Measurements from ENCODE around the gene PRKAG2.
"Not testable (repeated sequence)": the region's sequence is repeated elsewhere in the genome, so short reads cannot be mapped to it uniquely, and the experiment has no call there.

PRKAG2 gene

GRCh38 chr7:151786241-151786640 is 90.7 kb downstream of the PRKAG2 start:
- no peak for DNase-seq (ENCODE audit: low spot score)

DNA sequence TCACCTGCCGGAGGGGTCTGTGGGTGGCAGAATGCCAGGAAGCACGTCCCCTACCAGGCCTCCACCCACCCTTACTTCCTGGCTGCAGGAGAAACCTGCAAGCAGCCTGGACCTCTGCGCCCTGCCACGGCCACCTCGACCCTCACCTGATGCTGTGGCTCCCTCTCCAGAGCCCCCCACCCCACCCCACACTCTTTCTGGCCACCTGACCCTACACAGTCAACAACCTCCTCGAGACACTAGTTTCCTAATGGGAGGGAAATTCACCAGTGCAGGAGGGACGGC is 91.3 kb downstream of the PRKAG2 start:
- DNase-seq (ENCODE audit: low spot score) = no peak

GRCh38 chr7:151784853-151785680 is 91.8 kb downstream of the PRKAG2 start:
- no peak for DNase-seq (ENCODE audit: low spot score)

- no peak for DNase-seq (ENCODE audit: low spot score)
These were observed 92.8 kb downstream of the PRKAG2 start for GRCh38 chr7:151783958-151784575.

- DNase-seq (ENCODE audit: low spot score) = peak; percentile 61
These were observed 94.1 kb downstream of the PRKAG2 start for GRCh38 chr7:151782598-151783448.

DNA sequence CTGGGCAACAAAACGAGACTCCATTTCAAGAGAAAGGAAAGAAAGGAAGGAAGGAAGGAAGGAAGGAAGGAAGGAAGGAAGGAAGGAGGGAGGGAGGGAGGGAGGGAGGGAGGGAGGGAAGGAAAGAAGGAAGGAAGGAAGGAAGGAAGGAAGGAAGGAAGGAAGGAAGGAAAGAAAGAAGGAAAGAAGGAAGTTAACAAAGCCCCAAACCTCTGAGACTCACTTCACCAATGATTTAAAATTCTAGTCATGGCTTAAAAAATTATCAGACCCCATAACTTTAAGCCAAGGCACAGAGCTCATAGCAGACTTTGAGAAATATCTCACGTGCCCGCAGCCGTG is 94.7 kb downstream of the PRKAG2 start:
- not testable (repeated sequence) for DNase-seq (ENCODE audit: low spot score)

GRCh38 chr7:151781161-151781845 is 95.6 kb downstream of the PRKAG2 start:
- no peak for DNase-seq (ENCODE audit: low spot score)

GRCh38 chr7:151780631-151781030 is 96.3 kb downstream of the PRKAG2 start:
- DNase-seq (ENCODE audit: low spot score) = no peak

- DNase-seq (ENCODE audit: low spot score) = no peak
These were observed 97.2 kb downstream of the PRKAG2 start for GRCh38 chr7:151779678-151780077.

- no peak for DNase-seq (ENCODE audit: low spot score)
These were observed 97.7 kb downstream of the PRKAG2 start for GRCh38 chr7:151779255-151779654.

DNA sequence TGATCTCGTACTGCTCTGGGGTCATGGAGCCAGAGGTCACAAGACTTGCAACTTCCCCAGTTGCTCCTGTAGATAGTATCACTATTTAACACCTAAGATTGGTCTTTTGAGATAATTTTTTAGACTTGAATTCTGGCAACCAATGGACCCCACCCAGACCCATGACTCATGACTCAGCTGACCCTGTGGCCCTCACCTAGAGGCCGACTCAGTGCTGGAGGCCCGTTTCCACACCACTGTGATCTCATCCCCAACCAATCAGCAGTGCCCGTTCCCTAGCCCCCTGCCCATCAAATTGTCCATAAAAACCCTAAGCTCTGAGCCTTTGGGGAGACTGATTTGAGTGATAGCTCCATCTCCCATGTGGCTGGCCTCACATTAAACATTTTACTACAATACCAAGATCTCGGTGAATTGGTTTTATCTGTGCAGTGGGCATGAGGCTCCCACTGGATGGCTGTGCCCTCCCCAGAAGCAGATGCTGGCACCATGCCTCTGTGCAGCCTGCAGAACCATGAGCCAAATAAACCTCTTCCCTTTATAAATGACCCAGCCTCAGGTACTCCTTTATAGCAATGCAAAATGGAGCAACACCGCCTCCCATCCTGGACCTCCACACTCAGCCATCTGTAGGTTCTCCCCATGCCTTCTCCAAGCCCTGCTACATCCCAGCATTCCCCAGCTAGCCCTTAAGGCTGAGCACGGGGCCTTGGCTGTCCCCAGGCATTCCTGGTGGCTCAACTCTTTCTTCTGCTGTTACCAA is 98.8 kb downstream of the PRKAG2 start:
- DNase-seq (ENCODE audit: low spot score) = no peak

DNA sequence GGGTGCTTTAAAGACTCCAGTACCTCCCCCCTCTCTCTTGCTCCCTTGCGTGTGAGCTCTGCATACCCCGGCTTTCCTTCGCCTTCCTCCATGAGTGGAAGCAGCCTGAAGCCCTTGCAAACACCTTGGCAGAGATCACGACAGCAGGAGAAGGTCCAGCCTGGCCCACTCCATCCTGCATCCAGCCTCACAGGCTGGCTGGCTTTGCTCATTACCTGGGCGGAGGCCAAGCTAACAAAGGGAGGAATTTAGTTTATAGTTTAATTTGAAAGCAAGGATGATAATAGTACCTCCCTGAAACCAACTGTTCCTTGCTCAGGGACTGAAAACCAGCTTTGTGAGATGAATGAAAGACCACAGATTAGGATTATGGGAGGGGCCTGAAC is 99.4 kb downstream of the PRKAG2 start:
- DNase-seq (ENCODE audit: low spot score) = no peak

DNA sequence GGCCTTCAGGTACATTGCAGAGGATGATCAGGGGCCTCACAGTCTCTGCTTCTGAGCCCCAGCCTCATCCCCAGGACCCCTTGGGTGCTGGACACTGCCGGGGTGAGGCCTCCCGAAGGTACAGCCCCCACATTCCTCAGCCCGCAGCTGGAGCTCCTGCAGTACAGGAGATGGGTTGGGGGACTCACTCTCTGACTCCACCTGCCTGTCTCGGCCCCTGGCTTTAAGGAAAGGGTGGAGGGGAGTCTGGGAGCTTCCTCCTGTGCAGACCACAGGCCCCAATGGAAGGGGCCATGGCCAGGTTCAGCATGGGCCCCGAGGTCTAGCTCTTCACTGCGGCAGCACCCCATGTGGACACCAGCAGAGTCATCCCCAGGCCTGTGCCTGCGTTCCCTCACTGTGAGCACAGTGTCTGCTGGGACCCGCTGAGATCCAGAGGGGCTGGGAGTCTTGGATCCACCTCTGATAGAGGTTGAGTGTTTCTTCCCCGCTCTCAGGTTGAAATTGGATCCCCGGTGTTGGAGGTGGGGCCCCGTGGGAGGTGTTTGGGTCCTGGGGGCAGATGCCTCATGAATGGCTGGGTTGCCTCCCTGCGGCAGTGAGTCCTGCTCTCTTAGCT is 99.9 kb downstream of the PRKAG2 start:
- no peak for DNase-seq (ENCODE audit: low spot score)

DNA sequence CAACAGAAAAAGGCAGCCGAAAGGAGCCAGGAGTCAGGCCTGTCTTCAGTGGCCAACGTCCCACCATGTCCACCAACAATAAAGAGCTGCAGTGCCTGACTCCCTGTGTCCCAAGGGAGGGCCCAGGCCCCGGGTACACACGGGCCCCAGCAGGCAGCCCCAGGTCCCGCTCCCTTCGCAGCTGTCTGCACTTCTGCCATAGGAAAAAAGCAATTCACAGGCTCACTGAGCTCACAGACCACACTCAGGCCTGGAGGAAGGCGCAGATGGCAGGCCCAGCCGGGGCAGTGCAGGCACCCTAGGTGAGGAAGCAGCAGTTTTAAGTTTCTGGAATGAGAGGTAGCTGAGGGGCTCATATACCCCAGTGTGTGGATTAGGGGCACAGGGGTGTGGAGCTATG is 100.5 kb downstream of the PRKAG2 start:
- DNase-seq (ENCODE audit: low spot score) = no peak

DNA sequence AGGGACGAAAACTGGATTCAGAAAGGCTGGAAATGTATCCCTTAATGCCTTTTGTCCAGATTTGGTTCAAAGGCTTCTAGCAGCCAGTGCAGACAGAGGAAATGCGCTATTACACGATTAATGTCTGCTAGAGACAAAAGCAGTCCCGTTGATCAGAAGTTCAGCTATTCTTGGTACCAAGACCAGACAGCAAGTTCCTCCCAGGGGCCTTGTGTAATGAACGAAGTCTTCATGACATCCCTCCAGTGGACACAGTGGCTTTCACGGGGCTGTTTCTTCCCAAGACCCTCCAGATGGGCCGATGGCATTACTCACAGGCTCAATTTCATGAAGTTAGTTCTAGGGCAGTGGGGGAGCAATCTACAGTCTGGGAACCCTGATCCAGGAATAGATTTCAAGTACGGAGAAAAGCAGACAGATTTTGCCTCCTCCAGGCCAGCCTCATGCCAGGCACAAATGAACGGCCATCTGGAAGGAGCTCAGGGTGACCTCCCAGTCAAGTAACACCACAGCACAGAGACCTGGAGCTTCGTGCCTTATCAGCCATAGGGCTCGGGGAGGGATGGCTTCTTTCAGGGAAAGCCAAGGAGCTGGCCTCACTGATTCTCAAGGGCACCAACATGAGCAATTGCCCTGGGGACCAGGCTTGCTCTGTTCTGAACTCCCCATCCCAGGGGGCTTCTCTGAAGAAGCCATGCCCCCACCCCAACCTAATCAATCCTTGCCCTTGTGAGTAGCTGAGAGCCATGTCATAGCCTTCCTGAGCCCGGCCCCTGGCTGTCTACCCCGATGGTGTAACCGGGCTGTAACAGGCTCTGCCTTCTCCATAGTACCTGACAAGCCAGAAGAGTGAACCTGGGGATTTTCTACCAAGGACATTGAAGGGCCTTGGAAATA is 101.1 kb downstream of the PRKAG2 start:
- no peak for DNase-seq (ENCODE audit: low spot score)

- DNase-seq (ENCODE audit: low spot score) = no peak
These were observed 102.0 kb downstream of the PRKAG2 start for GRCh38 chr7:151774951-151775350.

- DNase-seq (ENCODE audit: low spot score) = no peak
These were observed 103.1 kb downstream of the PRKAG2 start for GRCh38 chr7:151773797-151774196.

GRCh38 chr7:151770232-151770631 is 106.7 kb downstream of the PRKAG2 start:
- DNase-seq (ENCODE audit: low spot score) = no peak

GRCh38 chr7:151769188-151769821 is 107.6 kb downstream of the PRKAG2 start:
- no peak for DNase-seq (ENCODE audit: low spot score)

GRCh38 chr7:151768805-151769187 is 108.1 kb downstream of the PRKAG2 start:
- no peak for DNase-seq (ENCODE audit: low spot score)
